B cell (primary cell): Measurements from ENCODE around the gene MIX23. TPM values are rescaled to one million over a fixed set of nuclear protein-coding genes. Genes with fewer than 3 reads are reported as not detected.

ENCODE experiments used
- ATAC-seq: fragments of 200-7000 bp; cut with Tn5 transposase; one replicate; pipeline ENCODE4 v1.10.0; 2021; ENCODE audit warnings: low read depth, mild to moderate bottlenecking, moderate number of reproducible peaks, moderate library complexity
- CTCF ChIA-PET: fragments of 350-600 bp; sonication (Branson Sonifier 250); formaldehyde crosslinking; loops from one replicate; lab custom pipeline; 2021; ENCODE audit warnings: antibody characterized with exemption, inconsistent platforms; lab: Charles Lee
- POLR2A ChIA-PET: fragments of 350-600 bp; sonication (Branson Sonifier 250); formaldehyde crosslinking; loops from one replicate; lab custom pipeline; 2021; ENCODE audit warnings: antibody characterized with exemption; lab: Charles Lee
- DNase-seq: peaks from one replicate; pipeline ENCODE4 v3.0.0; 2013
- H2AFZ ChIP-seq: 2 replicates; pipeline ENCODE4 v1.6.1; 2012; ENCODE audit warnings: mild to moderate bottlenecking, low read depth, low read length; ENCODE audit not compliant: insufficient read depth, poor library complexity, severe bottlenecking
- H3K27ac ChIP-seq, 2 donors: 1 replicate in 1 of 2; 2 replicates in 1 of 2; pipeline ENCODE4 v1.5.1; 2012 to 2013; ENCODE audit warnings: low read length in 2 of 2, mild to moderate bottlenecking in 2 of 2, moderate library complexity in 1 of 2
- H3K27me3 ChIP-seq, 4 experiments: fragments of 200-600 bp in 1 of 4; sonication (generic) in 1 of 4; replicated peaks in 1 of 4; 1 replicate in 2 of 4; 2 replicates in 2 of 4; pipeline versions ENCODE4 v1.6.1 to v1.7.0; 2013 to 2016; ENCODE audit warnings: low read length in 3 of 4, mild to moderate bottlenecking in 2 of 4, mixed read lengths in 1 of 4, moderate library complexity in 1 of 4; ENCODE audit not compliant: insufficient read depth in 4 of 4, control insufficient read depth in 3 of 4; ENCODE audit errors: control extremely low read depth in 1 of 4
- H3K36me3 ChIP-seq, 2 experiments: replicated peaks in 1 of 2; 1 replicate in 1 of 2; 2 replicates in 1 of 2; pipeline versions ENCODE4 v1.6.1 to v1.7.1; 2013; ENCODE audit warnings: low read length in 1 of 2; ENCODE audit not compliant: insufficient read depth in 2 of 2, control insufficient read depth in 1 of 2; ENCODE audit errors: control extremely low read depth in 1 of 2, extremely low read depth in 1 of 2
- H3K4me1 ChIP-seq, 2 donors: fragments of 200-600 bp in 1 of 2; sonication (generic) in 1 of 2; 1 replicate in 1 of 2; 2 replicates in 1 of 2; pipeline versions ENCODE4 v1.5.1 to v1.6.1; 2013 to 2017; ENCODE audit warnings: low read length in 2 of 2; ENCODE audit not compliant: control insufficient read depth in 2 of 2, insufficient read depth in 2 of 2
- H3K4me2 ChIP-seq: replicated peaks from 2 replicates; pipeline ENCODE3; 2012; ENCODE audit warnings: mild to moderate bottlenecking, low read depth, low read length; ENCODE audit not compliant: poor library complexity, severe bottlenecking
- H3K4me3 ChIP-seq, 5 experiments: fragments of 200-600 bp in 1 of 5; sonication (generic) in 1 of 5; 1 replicate in 3 of 5; 2 replicates in 2 of 5; pipeline versions ENCODE4 v1.5.1 to v1.7.0; 2011 to 2016; ENCODE audit warnings: low read length in 4 of 5, mild to moderate bottlenecking in 4 of 5, low read depth in 2 of 5, control low read depth in 1 of 5, moderate library complexity in 1 of 5; ENCODE audit not compliant: insufficient read depth in 1 of 5; ENCODE audit errors: control extremely low read depth in 1 of 5, extremely low read depth in 1 of 5
- H3K79me2 ChIP-seq: fragments of 200-600 bp; sonication (generic); one replicate; pipeline ENCODE4 v1.6.0; 2016; ENCODE audit warnings: low read length; ENCODE audit not compliant: control insufficient read depth, insufficient read depth
- H3K9ac ChIP-seq: fragments of 200-600 bp; sonication (generic); 2 replicates; pipeline ENCODE4 v1.6.1; 2017; ENCODE audit warnings: mild to moderate bottlenecking, low read length, moderate library complexity
- H3K9me3 ChIP-seq, 3 donors: one replicate each; pipeline versions ENCODE4 v1.6.1 to v1.7.1; 2013; ENCODE audit warnings: low read length in 2 of 3; ENCODE audit not compliant: control insufficient read depth in 2 of 3, insufficient read depth in 1 of 3; ENCODE audit errors: control extremely low read depth in 1 of 3
- H4K20me1 ChIP-seq: 2 replicates; pipeline ENCODE4 v1.6.0; 2012; ENCODE audit warnings: mild to moderate bottlenecking, low read length; ENCODE audit not compliant: insufficient read depth, control insufficient read depth, poor library complexity, severe bottlenecking
- H3K27ac Mint-ChIP-seq: one replicate; pipeline ENCODE4 v1.8.0; 2021; ENCODE audit warnings: mixed read lengths
- H3K27me3 Mint-ChIP-seq: one replicate; pipeline ENCODE4 v1.8.0; 2021; ENCODE audit warnings: mixed read lengths
- H3K4me1 Mint-ChIP-seq: one replicate; pipeline ENCODE4 v1.8.0; 2021; ENCODE audit warnings: mixed read lengths
- H3K4me3 Mint-ChIP-seq: one replicate; pipeline ENCODE4 v1.8.0; 2021; ENCODE audit warnings: mixed read lengths
- H3K9me3 Mint-ChIP-seq: one replicate; pipeline ENCODE4 v1.8.0; 2022; ENCODE audit warnings: mixed read lengths; ENCODE audit not compliant: insufficient read depth
- CTCF ChIP-seq: fragments of 200-600 bp; IDR thresholded peaks from one replicate; pipeline ENCODE4 v1.8.0; 2022; ENCODE audit warnings: antibody characterized with exemption, mild to moderate bottlenecking
- EZH2 ChIP-seq: IDR thresholded peaks from 2 replicates; pipeline ENCODE4 v1.6.1; 2012; ENCODE audit warnings: borderline replicate concordance, low read depth, mild to moderate bottlenecking, moderate library complexity, low read length; ENCODE audit not compliant: insufficient read depth, poor library complexity, severe bottlenecking
- WGBS: methylation state at CpG from one replicate; pipeline ENCODE4 v1.1.5; 2013; ENCODE audit warnings: missing lambda C conversion rate; ENCODE audit not compliant: insufficient coverage; 5-methylcytosine and 5-hydroxymethylcytosine counted together
- intact Hi-C: fragments of 100-400 bp; cut with micrococcal nuclease; formaldehyde crosslinking; loops from one replicate; pipeline ENCODE4 v1.10.0; 2022
- polyA plus RNA-seq: library from polyadenylated mRNA; depleted of rRNA; stranded (reverse); fragments of >200 nt; gene quantifications from 2 replicates; pipeline ENCODE4 v1.2.3, GENCODE V29; 2012
- total RNA-seq, 2 donors: library from RNA; stranded (reverse); fragments of 120-200 nt in 1 of 2; gene quantifications; 1 replicate in 1 of 2; 2 replicates in 1 of 2; pipeline versions ENCODE4 v1.2.3 to v1.2.4, GENCODE V29; 2013 to 2022

Gene MIX23
- total and polyA plus RNA-seq, 2 donors (not counting 1 experiment from before 2014, with no cell fraction given) = 9.2 to 33.1 TPM

GRCh38 chr3:122355612-122356011 is 27.4 kb downstream of the MIX23 start:
- Mint-ChIP-seq H3K4me3 (no peak overlapping the region), H3K27ac (no peak overlapping the region), H3K4me1 (no peaks in the 10 kb centered on the region), H3K9me3 (no peaks in the 10 kb centered on the region), H3K27me3 (no peaks in the 10 kb centered on the region)
- no peak overlapping the region for H3K4me3 ChIP-seq
- no peaks in the 10 kb centered on the region for H3K27me3 ChIP-seq
- WGBS = 22% methylated on average over 4 of the region's 4 CpGs
- no peak overlapping the region for H3K9ac ChIP-seq
- no peaks in the 10 kb centered on the region for H3K36me3 ChIP-seq
- ChIA-PET POLR2A (no interaction called here), CTCF (no interaction called here)
- no peaks in the 10 kb centered on the region for H4K20me1 ChIP-seq
- no peaks in the 10 kb centered on the region for H3K79me2 ChIP-seq
- no peak overlapping the region for H3K4me2 ChIP-seq
- no peaks in the 10 kb centered on the region for H3K9me3 ChIP-seq
- DNase-seq (no peak), ATAC-seq (no peak)
- no peak overlapping the region for H2AFZ ChIP-seq
- no peak overlapping the region for H3K27ac ChIP-seq
- intact Hi-C loops = loop anchor here (1.0 kb wide), 1 partner anchor 809 kb away; no protein-coding TSS in a partner anchor
- H3K4me1 ChIP-seq = no peaks in the 10 kb centered on the region
- TF ChIP-seq CTCF = no peak

- no peak overlapping the region for H3K4me2 ChIP-seq
- POLR2A ChIA-PET = no interaction called here
- no peak overlapping the region for H3K27ac Mint-ChIP-seq
- H3K4me3 ChIP-seq = no peak overlapping the region
- no peak overlapping the region for H3K9ac ChIP-seq
- no peaks in the 10 kb centered on the region for H3K79me2 ChIP-seq
- peaks cover 0 to under 1% (median 0%) of the 10 kb centered on the region in 4 experiments for H3K27me3 ChIP-seq
- no peaks in the 10 kb centered on the region for H3K4me1 Mint-ChIP-seq
- H3K4me1 ChIP-seq = no peaks in the 10 kb centered on the region
- no peak overlapping the region for H2AFZ ChIP-seq
- no peak overlapping the region for H3K27ac ChIP-seq
- no peaks in the 10 kb centered on the region for H3K9me3 ChIP-seq
- 80% methylated on average over 1 of the region's 1 CpG for WGBS
- ATAC-seq (no peak), DNase-seq (no peak)
- H3K4me3 Mint-ChIP-seq = no peak overlapping the region
- CTCF ChIA-PET = interaction anchor here (1.2 to 1.3 kb wide), 2 partner anchors 11 to 807 kb away, joined by 3 to 5 read pairs; no protein-coding TSS in a partner anchor
- intact Hi-C loops = no loop called here
- no peaks in the 10 kb centered on the region for H3K36me3 ChIP-seq
- no peak for TF ChIP-seq EZH2
- no peaks in the 10 kb centered on the region for H3K9me3 Mint-ChIP-seq
- H4K20me1 ChIP-seq = no peaks in the 10 kb centered on the region
- no peaks in the 10 kb centered on the region for H3K27me3 Mint-ChIP-seq
These were observed 29.1 kb downstream of the MIX23 start for GRCh38 chr3:122353893-122354401.
